T-helper 9 cell (primary cell): ENCODE measurements around the gene PDE1C.

Experiments
- DNase-seq: peaks from one replicate; pipeline ENCODE4 v3.0.0-alpha.2; 2020

PDE1C gene

DNA sequence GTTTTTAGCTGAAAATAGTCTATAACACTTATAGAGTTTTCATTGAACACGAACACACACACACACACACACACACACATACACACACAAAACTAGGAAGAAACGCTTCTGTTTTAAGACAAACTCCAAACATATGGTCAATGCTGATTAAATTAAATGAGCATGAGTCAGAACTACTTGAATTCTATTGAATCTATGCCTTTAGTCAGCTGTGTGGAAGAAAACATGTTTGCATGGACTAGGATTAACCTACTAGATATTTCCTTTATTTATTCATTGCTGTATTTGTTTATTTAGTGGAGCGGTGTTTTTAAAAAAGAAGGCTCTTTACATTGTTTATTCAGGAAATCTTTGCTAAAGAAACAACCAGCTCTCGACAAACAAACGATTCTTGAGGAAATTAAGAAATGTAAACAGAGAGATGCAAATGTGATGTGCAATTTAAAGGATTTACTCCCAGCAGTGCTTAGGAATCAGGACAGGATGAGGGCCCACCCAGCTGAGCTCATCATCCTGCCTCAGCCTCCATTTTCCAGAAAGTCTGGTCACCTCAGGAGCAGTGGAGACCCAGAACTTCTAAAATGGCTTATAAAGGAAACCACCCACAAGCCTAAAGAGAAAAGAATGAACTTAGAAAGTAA, 83.2 kb downstream of the PDE1C start:
- no peak for DNase-seq

DNA sequence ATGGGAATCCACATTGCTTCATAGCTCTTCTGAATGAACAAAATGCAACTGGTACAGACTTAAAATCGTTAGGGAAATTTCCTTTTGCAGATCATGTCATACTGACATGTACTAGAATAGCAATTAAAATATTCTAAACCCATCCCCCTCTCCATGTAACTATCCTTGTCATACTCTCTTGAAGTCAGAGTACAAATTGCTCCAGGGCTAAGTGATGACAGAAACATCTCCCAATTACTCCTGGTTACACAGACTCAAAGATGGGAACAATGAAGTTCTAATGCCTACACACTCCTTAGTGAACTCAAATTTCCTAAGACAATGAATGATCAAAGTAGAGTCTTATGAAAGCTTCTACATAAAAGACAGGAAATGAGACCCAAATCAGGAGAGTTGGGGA, 87.2 kb downstream of the PDE1C start:
- no peak for DNase-seq

DNA sequence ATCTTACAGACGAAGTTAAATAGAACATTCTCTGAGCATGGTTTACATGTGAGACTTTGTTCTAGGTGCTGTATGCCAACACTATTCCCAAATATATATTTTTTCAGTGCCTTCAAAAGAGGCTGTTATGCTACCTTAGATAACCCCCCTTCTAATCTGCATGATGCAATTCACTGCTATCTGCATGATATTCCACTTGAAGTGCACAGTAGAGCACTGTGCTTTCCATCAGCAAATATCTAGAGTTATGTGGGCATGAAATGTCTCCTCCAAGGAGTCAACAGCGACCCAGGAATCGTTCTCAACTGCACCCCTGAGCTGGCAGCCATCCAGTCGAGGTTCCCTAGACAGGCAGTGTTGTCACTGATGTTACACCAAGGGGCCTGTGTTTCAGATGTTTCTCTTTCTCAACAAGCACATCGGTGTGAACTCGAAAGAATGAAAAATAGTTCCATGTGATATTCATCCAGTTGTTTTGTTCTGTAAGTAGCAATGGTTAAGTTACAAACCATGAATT, 88.3 kb downstream of the PDE1C start:
- DNase-seq: no peak

DNA sequence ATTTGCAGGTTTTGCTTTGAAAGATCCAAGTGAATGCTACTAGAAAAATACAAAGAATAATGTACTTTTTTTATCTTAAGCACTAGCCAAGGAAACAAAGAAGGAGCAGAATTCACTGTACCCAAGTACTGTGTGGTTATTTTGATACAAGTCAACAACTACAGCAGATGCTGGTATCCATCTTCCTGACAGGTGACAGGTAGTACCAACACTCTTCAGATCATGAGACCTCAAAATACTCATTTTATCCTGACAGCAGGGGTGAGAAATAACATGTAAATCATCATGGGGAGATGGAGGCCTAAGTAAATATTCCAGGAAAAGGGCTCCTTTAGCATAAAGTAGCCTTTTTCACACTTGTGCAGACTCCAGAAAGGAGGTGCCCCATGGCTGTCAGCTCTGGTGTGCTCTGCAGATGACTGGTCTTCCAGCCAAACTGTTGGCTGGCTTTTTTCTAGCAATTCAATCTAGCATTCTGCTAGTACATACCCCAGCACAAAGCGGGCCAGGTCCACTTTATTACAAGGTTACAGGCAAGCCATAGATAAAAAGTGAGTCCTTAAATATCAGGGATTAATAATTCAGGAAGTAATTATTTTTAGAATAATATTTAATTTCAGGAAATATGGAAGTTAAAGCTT, 90.4 kb downstream of the PDE1C start:
- no peak for DNase-seq

DNA sequence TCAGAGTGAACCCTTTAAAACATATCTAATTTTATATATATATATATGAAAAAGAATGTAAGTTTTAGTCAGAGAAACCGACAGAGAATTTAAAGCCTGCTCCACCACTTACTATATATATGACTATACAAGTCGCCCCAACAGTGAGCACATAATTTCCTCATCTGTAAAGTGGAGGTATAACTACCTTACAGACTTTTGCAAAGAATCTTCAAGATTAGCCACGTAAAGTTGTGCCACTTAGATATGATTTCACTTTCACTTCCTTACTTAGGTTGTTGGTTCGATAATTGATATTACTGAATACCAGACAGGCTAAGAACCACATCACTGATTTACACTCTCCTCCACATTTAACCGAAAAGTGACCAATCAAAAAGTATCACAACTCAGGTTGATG, 94.7 kb downstream of the PDE1C start:
- DNase-seq: no peak

DNA sequence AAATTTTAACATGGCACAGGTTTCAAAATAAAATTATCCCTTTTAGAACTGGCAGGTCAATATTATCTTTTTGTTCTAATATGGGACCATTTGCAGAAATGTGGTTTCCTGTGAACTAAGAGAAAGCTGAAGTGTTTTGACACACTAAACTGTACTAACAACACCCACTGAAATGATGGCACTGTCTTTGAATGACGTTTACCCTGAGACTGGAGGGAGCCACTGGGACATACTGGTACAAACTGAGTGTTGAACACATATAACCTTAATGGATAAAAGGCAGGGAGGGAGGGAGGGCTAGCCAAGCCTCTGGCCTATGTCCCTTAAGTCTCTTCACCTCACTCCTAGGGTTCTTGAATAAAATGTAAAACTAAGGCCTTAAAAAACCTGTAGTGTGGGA, 95.9 kb downstream of the PDE1C start:
- no peak for DNase-seq

DNA sequence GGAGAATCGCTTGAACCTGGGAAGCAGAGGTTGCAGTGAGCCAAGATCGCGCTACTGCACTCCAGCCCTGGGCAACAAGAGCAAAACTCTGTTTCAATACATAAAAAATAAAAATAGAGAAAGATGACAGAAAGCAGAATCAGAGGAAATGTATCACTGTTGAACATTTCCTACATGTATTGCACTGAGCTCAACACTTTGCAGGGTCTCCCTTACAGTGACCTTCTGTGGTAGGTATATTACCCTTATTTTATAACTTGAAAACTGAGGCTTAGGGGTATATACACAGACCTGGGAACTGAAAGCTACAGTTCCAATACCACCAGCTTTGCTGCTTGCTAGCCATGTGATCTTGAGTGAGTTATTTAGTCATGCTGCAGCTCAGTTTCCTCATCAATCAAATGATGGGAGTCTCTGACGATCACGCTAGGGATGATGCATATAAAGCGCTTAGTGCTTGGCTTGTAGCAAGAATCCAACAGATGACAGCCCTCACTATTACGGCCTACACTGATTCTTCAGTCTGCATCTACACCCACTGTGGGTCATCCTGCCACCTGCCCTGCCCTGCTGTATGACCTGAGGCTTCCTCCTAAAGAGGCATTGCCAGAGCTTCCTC, 99.0 kb downstream of the PDE1C start:
- DNase-seq: no peak

DNA sequence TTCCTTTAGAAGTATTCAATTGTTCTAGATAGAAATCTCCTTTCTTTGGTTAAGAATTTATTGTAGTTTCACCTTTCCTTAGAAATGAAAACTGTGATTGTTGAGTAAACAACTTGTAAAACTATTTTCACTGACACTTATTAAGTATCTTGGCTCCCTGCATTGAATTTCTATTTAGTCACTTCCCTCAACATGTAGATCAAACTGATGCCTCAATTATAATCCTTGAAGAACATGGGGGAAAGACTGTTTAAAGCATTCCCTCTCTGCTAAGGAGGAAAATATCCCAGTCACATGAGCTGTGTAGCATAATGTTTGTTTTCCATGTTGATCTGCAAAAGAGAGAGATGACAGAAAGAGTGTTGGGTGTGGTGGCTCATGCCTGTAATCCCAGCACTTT, 99.7 kb downstream of the PDE1C start:
- no peak for DNase-seq

DNA sequence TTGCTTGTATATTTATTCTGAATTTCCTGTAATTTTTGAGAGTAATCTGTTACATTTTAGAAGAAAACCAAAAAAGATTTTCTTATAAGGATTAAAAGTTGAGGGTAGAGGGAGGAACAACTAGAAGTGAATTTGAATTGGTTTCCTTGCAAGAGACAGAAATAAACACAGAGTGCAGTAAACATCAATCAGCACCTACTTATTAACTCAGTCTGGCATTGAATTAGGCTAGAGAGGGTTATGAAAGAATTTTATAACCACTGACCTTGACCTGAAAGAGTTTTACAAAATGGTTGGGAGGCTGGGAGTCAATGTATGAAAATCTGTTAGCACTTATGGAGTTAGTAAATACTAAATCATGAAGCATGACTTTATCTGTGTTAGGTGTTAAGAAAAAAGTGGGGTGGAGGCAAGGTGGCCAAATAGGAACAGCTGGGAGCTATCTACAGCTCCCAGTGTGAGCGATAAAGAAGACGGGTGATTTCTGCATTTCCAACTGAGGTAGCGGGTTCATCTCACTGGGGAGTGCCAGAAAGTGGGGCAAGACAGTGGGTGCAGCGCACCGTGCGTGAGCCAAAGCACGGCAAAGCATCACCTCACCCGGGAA, 106.5 kb downstream of the PDE1C start:
- DNase-seq: no peak

DNA sequence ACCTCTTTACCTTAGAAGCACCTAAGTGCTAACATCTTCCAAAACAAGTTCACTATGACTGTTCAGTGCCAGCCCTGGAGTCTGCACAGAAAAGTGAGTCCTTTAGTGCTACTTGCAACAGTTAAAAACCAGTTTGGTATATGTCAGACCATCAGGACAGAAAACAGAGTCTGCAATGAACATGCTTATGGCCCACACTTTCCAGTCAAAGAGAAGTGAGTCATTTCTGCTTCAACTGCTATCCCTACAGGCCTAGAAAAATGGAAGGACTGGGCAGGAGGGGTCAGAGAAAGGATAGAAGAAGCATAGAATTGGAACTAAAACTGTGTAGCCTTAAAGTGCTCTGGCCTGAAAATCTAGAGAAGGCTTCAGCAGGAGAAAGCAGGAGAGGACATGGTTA, 108.0 kb downstream of the PDE1C start:
- no peak for DNase-seq

DNA sequence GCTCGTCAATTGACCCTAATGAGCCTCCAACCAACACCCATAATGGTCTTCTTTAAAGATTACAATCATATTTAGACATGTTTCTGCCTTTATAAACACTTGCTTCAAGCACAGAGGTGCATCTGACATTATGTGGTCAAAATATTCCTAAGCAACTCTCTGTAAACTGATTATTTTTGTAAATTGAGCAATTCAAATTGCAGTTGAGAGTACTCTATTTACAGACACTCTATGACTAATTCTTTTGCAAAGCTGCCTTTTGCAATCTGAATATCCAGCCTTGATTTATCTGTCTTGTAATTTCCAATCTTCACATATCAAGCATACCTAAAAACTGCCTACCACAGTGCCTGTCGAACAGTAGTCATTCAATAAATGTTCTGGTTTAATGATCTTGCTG, 112.0 kb downstream of the PDE1C start:
- no peak for DNase-seq

DNA sequence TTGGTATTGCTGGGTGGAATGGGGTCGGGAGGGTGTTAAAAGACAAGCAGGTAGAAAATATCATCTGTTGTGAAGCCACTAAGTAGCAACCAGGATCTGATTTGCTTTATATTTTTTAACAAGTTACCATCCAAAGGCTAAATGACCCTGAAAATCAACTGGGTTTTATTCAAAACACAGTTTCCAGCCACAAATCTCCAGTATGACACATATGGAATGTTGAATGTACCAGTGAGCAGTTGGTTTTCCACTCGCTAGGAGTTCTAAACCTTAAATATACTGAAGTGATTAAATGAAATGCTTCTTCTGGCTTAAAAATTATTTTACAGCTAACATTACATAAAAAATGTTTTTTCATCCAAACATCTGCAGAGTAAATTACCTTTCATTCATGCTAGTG, 112.5 kb downstream of the PDE1C start:
- no peak for DNase-seq

DNA sequence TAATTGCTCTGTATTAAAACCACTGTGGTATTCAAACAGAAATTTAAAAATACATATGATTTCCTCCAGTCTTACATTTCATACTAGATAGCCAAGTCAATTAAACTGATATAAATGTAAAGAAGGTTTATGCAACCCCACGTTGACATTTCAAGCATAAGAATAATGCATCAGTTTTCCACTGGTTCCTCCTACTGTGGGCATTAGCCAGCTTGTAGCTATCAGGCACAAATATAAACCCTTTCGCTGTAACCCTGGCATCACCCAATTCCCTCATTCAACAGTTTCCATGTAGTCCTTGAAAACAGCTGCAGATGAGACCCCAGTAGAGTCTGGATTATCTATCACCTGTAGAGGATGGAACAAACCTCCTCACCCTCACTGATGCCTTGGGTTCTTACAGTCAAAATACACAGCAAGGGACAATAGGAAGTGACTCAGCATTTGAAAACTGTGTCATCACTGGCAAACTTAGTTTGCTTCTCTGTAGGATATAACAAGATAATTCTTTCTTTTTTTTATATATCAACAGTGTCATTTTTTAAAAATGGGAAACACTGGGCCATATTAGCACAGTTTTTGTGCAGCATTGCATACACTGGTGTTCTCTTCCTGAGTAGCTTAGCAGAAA, 113.0 kb downstream of the PDE1C start:
- DNase-seq: no peak

DNA sequence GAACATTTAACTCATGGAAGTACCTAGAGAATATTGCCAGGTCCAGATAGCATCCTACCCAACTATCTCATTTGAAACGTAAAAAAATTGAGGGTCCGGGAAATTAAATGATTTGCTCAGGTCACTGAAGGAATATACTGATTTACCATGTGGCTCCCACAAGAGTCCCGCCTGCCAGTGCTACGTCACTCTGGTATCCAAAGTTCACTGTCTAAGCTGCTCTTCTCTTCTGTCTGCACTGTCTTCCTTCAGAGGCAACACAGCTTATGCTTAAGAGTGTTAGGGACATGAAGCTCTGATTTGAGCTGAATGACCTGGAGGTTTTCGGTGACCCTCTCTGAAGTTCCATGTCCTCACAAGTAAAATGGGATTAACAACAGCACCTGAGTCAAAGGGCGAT, 114.6 kb downstream of the PDE1C start:
- DNase-seq: no peak

DNA sequence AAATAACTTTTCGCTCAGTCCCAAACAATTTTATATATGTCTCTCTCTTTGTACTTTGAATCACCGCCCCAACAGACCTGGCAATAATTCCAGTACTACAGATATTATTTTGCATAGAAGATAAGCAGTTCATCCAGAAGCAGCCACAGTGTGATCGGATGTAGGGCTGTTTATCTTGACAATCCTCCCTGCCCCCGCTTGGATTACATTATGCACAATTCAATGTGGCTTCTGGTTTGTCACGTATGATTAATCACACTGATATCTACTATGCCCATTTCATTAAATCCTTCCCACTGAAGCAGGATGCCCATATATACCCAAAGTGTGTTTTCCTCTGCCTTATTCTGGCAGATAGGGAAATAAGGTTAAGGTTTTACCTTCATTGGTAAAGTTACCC, 115.2 kb downstream of the PDE1C start:
- DNase-seq: no peak

DNA sequence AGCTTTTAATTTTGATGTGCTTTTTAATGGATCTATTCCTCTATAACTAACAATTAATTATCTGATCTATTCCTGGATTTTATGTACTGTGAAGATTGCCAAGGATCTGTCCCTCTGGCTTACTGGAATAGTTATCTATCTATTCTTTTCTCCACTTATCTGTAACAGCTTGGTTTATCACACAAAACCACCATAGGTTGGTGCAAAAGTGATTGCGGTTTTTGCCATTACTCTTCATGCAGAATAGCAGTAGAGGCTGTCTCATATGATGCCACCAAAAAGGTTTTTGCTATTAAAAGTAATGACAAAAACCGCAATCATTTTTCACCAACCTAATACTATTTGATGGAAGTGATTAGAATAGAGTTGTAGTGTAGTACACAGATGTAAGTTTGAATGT, 115.7 kb downstream of the PDE1C start:
- no peak for DNase-seq

DNA sequence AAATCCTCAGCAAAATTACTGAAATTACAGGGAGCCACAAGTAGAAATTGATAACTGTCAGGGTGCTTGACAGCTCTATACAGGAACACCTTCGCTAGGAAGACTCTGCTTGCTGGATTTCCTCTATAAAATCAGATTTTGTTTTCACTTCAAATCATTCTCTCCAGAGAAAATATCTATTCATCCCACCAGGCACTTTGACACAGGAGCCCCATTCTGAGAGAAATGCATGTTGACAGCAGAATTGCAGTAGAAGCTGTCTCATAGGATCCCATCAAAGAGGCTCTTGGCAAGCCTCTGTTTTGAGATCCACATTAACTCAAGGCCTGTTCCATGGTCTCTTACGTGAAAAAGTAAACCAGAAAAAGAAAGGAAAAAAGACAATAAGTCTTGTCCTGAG, 116.8 kb downstream of the PDE1C start:
- DNase-seq: no peak

DNA sequence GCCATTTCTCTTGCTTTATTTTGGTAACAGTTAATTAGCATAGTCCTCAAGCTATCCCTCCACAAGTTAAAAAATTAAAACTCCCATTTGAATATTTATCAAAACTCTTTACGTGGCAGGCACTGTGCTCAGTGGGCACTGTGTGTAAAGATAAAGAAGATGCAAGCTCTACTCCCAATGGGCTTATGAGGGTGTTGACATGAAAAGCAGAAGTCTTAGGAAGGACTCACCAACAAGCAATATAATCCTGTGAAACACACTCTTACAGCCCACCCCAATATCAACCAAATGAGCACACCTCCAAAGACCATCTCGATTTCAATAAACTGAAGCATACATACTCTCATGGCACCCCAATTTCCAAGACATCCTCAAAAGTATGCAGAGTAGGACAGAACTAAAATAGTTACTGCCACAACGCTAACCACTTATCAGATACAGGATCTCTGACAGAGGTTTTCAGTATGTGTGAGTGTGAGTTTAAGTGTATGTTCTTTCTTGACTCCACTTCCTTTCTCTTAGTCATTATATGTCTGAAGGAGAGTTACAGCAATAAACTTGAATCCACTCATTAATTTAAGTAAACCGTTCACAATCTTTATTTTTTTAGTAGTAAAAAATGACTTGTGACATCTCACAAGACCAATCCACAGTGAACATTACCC, 120.0 kb downstream of the PDE1C start:
- DNase-seq: no peak

DNA sequence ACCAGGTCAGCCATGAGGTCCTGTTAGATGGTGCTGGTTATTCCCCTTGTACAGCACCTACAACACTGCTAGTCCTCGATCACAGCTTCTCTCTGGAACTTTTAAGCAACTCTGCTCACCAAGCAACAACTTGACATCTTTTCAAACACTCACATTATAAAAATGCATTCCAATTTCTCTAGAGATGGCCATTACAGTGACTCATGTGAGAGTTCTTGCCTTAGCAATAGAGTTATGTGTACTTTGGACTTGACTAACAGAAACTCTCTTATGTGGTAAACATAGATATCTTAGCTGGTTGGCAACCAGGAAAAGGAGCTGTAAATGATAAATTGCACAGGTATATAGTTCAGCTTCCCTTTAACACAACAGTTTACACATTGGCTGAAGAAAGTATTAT, 122.2 kb downstream of the PDE1C start:
- DNase-seq: no peak

DNA sequence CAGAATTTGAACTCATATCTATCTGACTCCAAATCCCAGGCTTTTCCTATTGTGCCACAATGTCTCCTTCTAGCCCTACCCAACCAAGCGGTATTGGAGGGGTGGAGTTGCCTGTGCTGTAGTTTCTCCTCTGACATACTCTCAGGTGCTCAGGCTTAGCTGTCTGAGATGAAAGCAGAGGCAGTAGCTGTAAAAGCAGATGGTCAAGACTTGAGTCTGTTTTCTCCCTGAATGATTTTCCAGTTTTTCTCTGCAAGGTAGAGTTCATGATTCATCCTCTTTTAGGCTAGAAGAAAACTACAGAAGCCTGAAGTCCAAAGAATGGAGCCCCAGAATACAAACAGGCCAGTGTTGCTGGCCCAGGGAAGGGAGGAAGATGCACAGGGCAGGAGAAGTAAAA, 130.0 kb downstream of the PDE1C start:
- no peak for DNase-seq

DNA sequence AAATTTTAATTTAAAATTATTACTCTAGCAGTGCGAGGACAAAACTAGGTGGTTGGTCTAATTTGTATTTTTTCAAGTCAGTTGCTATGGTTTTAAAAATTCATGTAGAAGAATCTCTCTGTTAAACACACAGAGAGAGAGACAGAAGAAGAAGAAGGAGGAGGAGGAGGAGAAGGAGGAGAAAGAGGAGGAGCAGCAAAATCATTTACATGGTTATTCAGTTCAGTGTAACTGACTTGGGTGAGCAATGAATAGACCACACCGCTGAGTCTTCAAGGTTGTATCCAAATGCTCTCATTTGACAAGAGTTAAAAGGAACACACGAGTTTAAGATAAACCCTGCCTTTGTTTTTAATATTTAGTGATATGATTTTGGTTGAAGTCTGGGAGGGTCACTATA, 131.1 kb downstream of the PDE1C start:
- DNase-seq: no peak

DNA sequence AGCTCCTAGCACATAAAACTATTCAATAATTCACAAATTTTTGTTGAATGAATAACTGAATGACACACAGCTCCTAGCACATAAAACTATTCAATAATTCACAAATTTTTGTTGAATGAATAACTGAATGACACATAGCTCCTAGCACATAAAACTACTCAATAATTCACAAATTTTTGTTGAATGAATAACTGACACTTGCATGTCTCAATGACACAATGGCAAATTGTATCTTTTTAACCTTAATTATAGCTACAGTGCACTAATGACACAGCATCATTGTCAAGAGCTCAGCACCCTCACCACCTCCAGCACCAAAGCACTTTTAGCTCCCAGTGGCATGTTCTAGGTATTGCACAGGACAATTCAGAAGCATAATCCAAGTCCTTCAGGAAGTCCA, 131.6 kb downstream of the PDE1C start:
- DNase-seq: no peak

DNA sequence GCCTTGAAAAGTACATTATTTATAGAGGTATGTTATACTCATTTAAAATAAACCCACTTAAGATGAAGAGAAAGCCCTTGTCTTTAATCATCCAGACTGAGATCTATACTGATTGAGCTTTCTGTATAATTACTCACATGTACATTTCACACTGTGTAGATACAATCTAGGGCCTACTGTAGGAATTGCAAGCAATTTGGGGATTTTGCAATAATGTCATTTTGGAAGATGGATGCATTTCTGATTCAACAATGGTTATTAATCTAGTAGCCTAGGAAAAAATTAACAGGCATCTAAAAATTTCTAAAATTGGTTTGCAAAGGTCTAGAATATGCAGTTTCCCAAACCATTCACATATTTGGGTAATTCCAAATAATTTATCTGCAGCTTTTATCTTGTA, 132.2 kb downstream of the PDE1C start:
- DNase-seq: no peak
